Caco-2 (cell line): Measurements from ENCODE around the gene MT2A. TPM values are rescaled to one million over a fixed set of nuclear protein-coding genes. Genes with fewer than 3 reads are reported as not detected.

Experiments
- BruUV-seq: library from RNA; stranded (reverse); fragments of 400-500 nt; replicated peaks from 2 replicates; lab custom pipeline; 2021; lab: Mats Ljungman, UMichigan
- CTCF ChIA-PET: fragments of 300-600 bp; sonication (Branson Sonifier 250); formaldehyde crosslinking; loops from one replicate; lab custom pipeline; 2022; ENCODE audit warnings: antibody characterized with exemption; lab: Charles Lee
- POLR2A ChIA-PET: fragments of 300-600 bp; sonication (Branson Sonifier 250); formaldehyde crosslinking; loops from one replicate; lab custom pipeline; 2022; ENCODE audit warnings: antibody characterized with exemption; lab: Charles Lee
- DNase-seq, 2 experiments: peaks; one replicate each; pipeline versions ENCODE4 v3.0.0 to v3.0.0-alpha.2; 2020 to 2022
- H3K27me3 ChIP-seq: replicated peaks from 2 replicates; pipeline ENCODE4 v1.6.0; 2011; ENCODE audit warnings: low read length; ENCODE audit not compliant: control insufficient read depth, insufficient read depth
- H3K36me3 ChIP-seq: 2 replicates; pipeline ENCODE4 v1.5.1; 2011; ENCODE audit warnings: low read length; ENCODE audit not compliant: control insufficient read depth, insufficient read depth
- H3K4me1 ChIP-seq: fragments of 250-450 bp; sonication (Bioruptor Pico); 2 replicates; pipeline ENCODE4 v1.5.1; 2020; ENCODE audit warnings: mild to moderate bottlenecking
- H3K4me3 ChIP-seq: 2 replicates; pipeline ENCODE4 v1.5.1; 2011; ENCODE audit warnings: low read depth, mild to moderate bottlenecking, control low read depth, low read length
- H3K9me3 ChIP-seq: fragments of 250-450 bp; sonication (Bioruptor Pico); 2 replicates; pipeline ENCODE4 v1.5.1; 2020; ENCODE audit warnings: mild to moderate bottlenecking, moderate library complexity
- H3K27ac Mint-ChIP-seq: one replicate; pipeline ENCODE4 v1.8.0; 2022; ENCODE audit warnings: mixed read lengths; ENCODE audit not compliant: unreplicated experiment
- H3K27me3 Mint-ChIP-seq: one replicate; pipeline ENCODE4 v1.8.0; 2022; ENCODE audit warnings: mixed read lengths; ENCODE audit not compliant: insufficient read depth, unreplicated experiment
- H3K36me3 Mint-ChIP-seq: one replicate; pipeline ENCODE4 v1.8.0; 2022; ENCODE audit warnings: mild to moderate bottlenecking, mixed read lengths; ENCODE audit not compliant: insufficient read depth, unreplicated experiment
- H3K4me1 Mint-ChIP-seq: one replicate; pipeline ENCODE4 v1.8.0; 2022; ENCODE audit warnings: low read depth, mixed read lengths; ENCODE audit not compliant: unreplicated experiment
- H3K4me3 Mint-ChIP-seq: one replicate; pipeline ENCODE4 v1.8.0; 2022; ENCODE audit warnings: mild to moderate bottlenecking, moderate library complexity, mixed read lengths; ENCODE audit not compliant: unreplicated experiment
- H3K9me3 Mint-ChIP-seq: one replicate; pipeline ENCODE4 v1.8.0; 2022; ENCODE audit warnings: mixed read lengths; ENCODE audit not compliant: unreplicated experiment
- intact Hi-C: fragments of 100-400 bp; cut with micrococcal nuclease; formaldehyde crosslinking; loops from one replicate; pipeline ENCODE4 v1.10.0; 2022; ENCODE audit not compliant: unreplicated experiment
- total RNA-seq: library from RNA; stranded (reverse); gene quantifications from 2 replicates; pipeline ENCODE4 v1.2.3, GENCODE V29; 2022
- TF ChIP-seq, protein P1 (sequence below), 2 experiments: fragments of 200-600 bp in 1 of 2; IDR thresholded peaks; 1 replicate in 1 of 2; 2 replicates in 1 of 2; pipeline versions ENCODE4 v1.5.1 to v1.8.0; 2011 to 2022; ENCODE audit warnings: antibody characterized with exemption in 1 of 2, control low read depth in 1 of 2, inconsistent platforms in 1 of 2, low read depth in 1 of 2, low read length in 1 of 2, mild to moderate bottlenecking in 1 of 2, moderate library complexity in 1 of 2; ENCODE audit not compliant: insufficient read depth in 1 of 2, severe bottlenecking in 1 of 2, unreplicated experiment in 1 of 2

The MT2A gene
- total RNA-seq, 1 experiment from 2014 or later, result 10.5 TPM

DNA sequence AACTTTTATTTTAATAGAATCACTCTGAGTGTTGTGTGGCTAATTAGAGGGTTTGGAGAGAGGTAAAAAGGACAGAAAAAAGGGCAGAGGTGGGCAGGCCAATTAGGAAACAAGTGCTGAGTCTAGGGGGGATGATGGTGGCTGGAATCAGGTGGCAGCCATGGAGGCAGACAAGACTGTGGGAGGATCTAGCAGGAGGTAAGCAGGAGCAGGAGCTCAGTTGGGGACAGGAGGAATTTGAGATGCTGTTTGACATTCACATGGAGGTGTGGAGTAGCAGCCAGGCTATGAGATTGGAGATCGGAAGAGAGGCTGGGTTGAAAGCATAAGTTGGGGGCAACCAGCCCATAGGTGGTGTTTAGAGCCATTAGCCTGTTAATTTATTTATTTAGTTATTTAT, 47.3 kb upstream of the MT2A start:
- DNase-seq, result no peak
- Histone ChIP-seq H3K36me3 (no peaks in the 10 kb centered on the region), H3K4me1 (no peaks in the 10 kb centered on the region), H3K4me3 (no peak overlapping the region), H3K27me3 (peaks cover 1% of the 10 kb centered on the region; the same call in 1 of the 2 replicates), H3K9me3 (no peaks in the 10 kb centered on the region)
- POLR2A ChIA-PET, result no interaction called here
- intact Hi-C loops, result no loop called here
- H3K4me1 Mint-ChIP-seq, result no peaks in the 10 kb centered on the region
- BruUV-seq, result no TSS peak
- no peak overlapping the region for H3K27ac Mint-ChIP-seq
- H3K36me3 Mint-ChIP-seq, result no peaks in the 10 kb centered on the region
- no peak overlapping the region for H3K4me3 Mint-ChIP-seq
- TF ChIP-seq, protein P1, sequence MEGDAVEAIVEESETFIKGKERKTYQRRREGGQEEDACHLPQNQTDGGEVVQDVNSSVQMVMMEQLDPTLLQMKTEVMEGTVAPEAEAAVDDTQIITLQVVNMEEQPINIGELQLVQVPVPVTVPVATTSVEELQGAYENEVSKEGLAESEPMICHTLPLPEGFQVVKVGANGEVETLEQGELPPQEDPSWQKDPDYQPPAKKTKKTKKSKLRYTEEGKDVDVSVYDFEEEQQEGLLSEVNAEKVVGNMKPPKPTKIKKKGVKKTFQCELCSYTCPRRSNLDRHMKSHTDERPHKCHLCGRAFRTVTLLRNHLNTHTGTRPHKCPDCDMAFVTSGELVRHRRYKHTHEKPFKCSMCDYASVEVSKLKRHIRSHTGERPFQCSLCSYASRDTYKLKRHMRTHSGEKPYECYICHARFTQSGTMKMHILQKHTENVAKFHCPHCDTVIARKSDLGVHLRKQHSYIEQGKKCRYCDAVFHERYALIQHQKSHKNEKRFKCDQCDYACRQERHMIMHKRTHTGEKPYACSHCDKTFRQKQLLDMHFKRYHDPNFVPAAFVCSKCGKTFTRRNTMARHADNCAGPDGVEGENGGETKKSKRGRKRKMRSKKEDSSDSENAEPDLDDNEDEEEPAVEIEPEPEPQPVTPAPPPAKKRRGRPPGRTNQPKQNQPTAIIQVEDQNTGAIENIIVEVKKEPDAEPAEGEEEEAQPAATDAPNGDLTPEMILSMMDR (IDR thresholded peaks at IDR 0.05; ENCODE audit: insufficient read depth in 1 of 2, low read depth in 1 of 2, low read length in 1 of 2, severe bottlenecking in 1 of 2, unreplicated experiment in 1 of 2), result no peak
- CTCF ChIA-PET, result interaction anchor here (0.7 kb wide), 1 partner anchor 110 kb away, joined by 6 read pairs; the partner anchor contains the start of gene NUDT21
- no peaks in the 10 kb centered on the region for H3K9me3 Mint-ChIP-seq
- H3K27me3 Mint-ChIP-seq, result peaks cover 17% of the 10 kb centered on the region

DNA sequence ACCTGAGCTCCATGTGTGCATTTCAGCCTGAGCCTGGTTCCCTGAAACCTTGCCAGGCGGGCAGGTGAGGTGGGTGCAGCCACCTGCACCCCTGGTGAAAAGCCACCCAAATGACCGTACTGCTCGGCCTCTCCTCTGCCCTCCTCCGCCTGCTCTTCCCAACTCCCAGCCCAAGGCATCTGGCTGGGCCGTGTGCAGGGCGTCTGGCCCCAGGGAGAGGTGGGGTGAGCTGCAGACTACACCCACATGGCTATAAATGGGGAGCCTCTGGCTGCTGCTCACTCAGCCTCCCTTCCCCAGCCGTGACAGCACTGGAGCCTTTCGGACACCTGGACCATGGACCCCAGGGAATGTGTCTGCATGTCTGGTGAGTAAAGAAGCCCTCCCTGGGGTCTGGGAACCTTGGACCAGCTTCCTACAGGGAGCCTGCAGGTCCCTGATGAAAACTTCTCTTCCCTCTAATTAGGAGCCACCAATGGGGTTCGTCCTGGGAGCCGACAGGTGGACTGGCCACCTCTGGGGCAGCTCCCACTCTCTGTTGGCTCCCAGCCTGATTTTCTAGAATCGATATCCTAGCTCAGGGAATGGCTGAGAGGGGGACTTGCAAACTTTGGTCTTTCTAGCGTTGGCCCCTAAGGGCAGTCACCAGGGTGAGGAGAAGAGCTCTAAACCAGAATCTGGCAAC, 43.4 kb upstream of the MT2A start, which contains the start of gene MT4:
TSS of gene MT4 (plus strand) at position 281 of the 685 bp plus-strand sequence. CDS start at position 337, 56 bp downstream.
- H3K4me3 ChIP-seq, result no peak within 1 kb of the TSS
- POLR2A ChIA-PET, result no interaction called here
- intact Hi-C loops, result no loop called here
- TF ChIP-seq, protein P1 (IDR thresholded peaks at IDR 0.05; ENCODE audit: insufficient read depth in 1 of 2, low read depth in 1 of 2, low read length in 1 of 2, severe bottlenecking in 1 of 2, unreplicated experiment in 1 of 2), result no peak
- no peaks in the 10 kb centered on the region for H3K36me3 Mint-ChIP-seq
- H3K36me3 ChIP-seq, result no peaks in the 10 kb centered on the region
- no peaks in the 10 kb centered on the region for H3K27me3 ChIP-seq
- H3K27me3 Mint-ChIP-seq, result peaks cover 15% of the 10 kb centered on the region
- no peak for DNase-seq
- no peak within 1 kb of the TSS for H3K27ac Mint-ChIP-seq
- CTCF ChIA-PET, result no interaction called here
- H3K9me3 ChIP-seq, result no peaks in the 10 kb centered on the region
- no peaks in the 10 kb centered on the region for H3K4me1 ChIP-seq
- H3K4me1 Mint-ChIP-seq, result no peaks in the 10 kb centered on the region
- no TSS peak for BruUV-seq
- H3K9me3 Mint-ChIP-seq, result no peaks in the 10 kb centered on the region
- no peak within 1 kb of the TSS for H3K4me3 Mint-ChIP-seq

DNA sequence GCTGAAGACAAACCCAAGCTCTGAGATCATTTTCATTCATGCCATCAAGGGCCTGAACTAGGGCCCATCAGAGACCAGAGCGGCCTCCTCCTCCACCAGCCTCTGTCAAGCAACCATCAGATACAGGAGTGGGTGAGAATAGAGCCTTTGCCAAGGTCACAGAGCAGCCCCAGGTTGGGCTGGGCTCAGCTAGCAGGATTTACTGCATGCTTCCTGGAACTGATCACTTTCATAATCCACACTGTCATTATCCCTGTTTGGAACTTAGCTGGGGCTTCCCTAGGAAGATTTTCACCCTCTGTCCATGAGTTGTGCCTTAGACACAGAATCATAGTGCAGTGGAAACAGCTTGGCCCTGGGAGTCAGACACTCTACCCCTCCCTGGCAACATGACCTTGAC, 38.4 kb upstream of the MT2A start:
- Mint-ChIP-seq H3K9me3 (peaks cover 19% of the 10 kb centered on the region), H3K4me3 (no peak overlapping the region), H3K27me3 (peaks cover 14% of the 10 kb centered on the region), H3K27ac (no peak overlapping the region), H3K36me3 (no peaks in the 10 kb centered on the region), H3K4me1 (no peaks in the 10 kb centered on the region)
- DNase-seq, result no peak
- intact Hi-C loops, result no loop called here
- TF ChIP-seq, protein P1 (IDR thresholded peaks at IDR 0.05; ENCODE audit: insufficient read depth in 1 of 2, low read depth in 1 of 2, low read length in 1 of 2, severe bottlenecking in 1 of 2, unreplicated experiment in 1 of 2), result no peak
- peaks cover 9% of the 10 kb centered on the region; the same call in 1 of the 2 replicates for H3K9me3 ChIP-seq
- CTCF ChIA-PET, result no interaction called here
- no peaks in the 10 kb centered on the region for H3K36me3 ChIP-seq
- BruUV-seq, result no TSS peak
- H3K27me3 ChIP-seq, result no peaks in the 10 kb centered on the region; the same call in 1 of the 2 replicates
- POLR2A ChIA-PET, result no interaction called here
- no peaks in the 10 kb centered on the region for H3K4me1 ChIP-seq
- no peak overlapping the region for H3K4me3 ChIP-seq
